GM12865 (cell line): ENCODE data around the gene BEAN1.

Source experiments
- DNase-seq: peaks from one replicate; pipeline ENCODE4 v3.0.0; 2010; ENCODE audit warnings: low read depth
- H3K4me3 ChIP-seq: 2 replicates; pipeline ENCODE4 v1.5.1; 2011; ENCODE audit warnings: mild to moderate bottlenecking, low read depth, low read length, control low read depth
- CTCF ChIP-seq: IDR thresholded peaks from 2 replicates; pipeline ENCODE4 v1.5.1; 2011; ENCODE audit warnings: low read length, control low read depth, low read depth, inconsistent platforms; ENCODE audit not compliant: insufficient read depth; ENCODE audit errors: missing control alignments

The BEAN1 gene

GRCh38 chr16:66479661-66480264 is 52.7 kb downstream of the BEAN1 start:
- no peak for DNase-seq
- H3K4me3 ChIP-seq, result no peak overlapping the region
- no peak for TF ChIP-seq CTCF

GRCh38 chr16:66480265-66481080 is 53.4 kb downstream of the BEAN1 start:
- DNase-seq, result no peak
- no peak for TF ChIP-seq CTCF
- no peak overlapping the region for H3K4me3 ChIP-seq

GRCh38 chr16:66481081-66481942 is 54.2 kb downstream of the BEAN1 start:
- no peak overlapping the region for H3K4me3 ChIP-seq
- DNase-seq, result no peak
- no peak for TF ChIP-seq CTCF

- no peak overlapping the region for H3K4me3 ChIP-seq
- DNase-seq, result no peak
- no peak for TF ChIP-seq CTCF
Observed at GRCh38 chr16:66481943-66482390, 54.9 kb downstream of the BEAN1 start.

GRCh38 chr16:66483689-66484452 is 56.8 kb downstream of the BEAN1 start:
- no peak overlapping the region for H3K4me3 ChIP-seq
- peak; percentile 72 for DNase-seq
- TF ChIP-seq CTCF, result peak; percentile 98
